Measurements from ENCODE around the gene LEF1.

The LEF1 gene

GRCh38 chr4:108005807-108006206, 162.9 kb downstream of the LEF1 start:
- Histone ChIP-seq H3K27ac (ENCODE audit: low read depth, low read length) (no peak overlapping the region), H3K27me3 (ENCODE audit: control insufficient read depth, insufficient read depth, low read length) (no peaks in the 10 kb centered on the region), H3K4me3 (ENCODE audit: low read length) (no peak overlapping the region), H3K36me3 (ENCODE audit: control insufficient read depth, insufficient read depth, low read length) (no peaks in the 10 kb centered on the region), H3K9ac (ENCODE audit: low read length) (no peak overlapping the region), H3K4me1 (ENCODE audit: control insufficient read depth, insufficient read depth, low read length) (no peaks in the 10 kb centered on the region)

- Histone ChIP-seq H3K4me3 (ENCODE audit: low read length) (no peak overlapping the region), H3K4me1 (ENCODE audit: control insufficient read depth, insufficient read depth, low read length) (no peaks in the 10 kb centered on the region), H3K27ac (ENCODE audit: low read depth, low read length) (no peak overlapping the region), H3K36me3 (ENCODE audit: control insufficient read depth, insufficient read depth, low read length) (no peaks in the 10 kb centered on the region), H3K9ac (ENCODE audit: low read length) (no peak overlapping the region), H3K27me3 (ENCODE audit: control insufficient read depth, insufficient read depth, low read length) (no peaks in the 10 kb centered on the region)
Observed at GRCh38 chr4:108004646-108005045, 164.1 kb downstream of the LEF1 start.

- Histone ChIP-seq H3K4me3 (ENCODE audit: low read length) (no peak overlapping the region), H3K27me3 (ENCODE audit: control insufficient read depth, insufficient read depth, low read length) (no peaks in the 10 kb centered on the region), H3K4me1 (ENCODE audit: control insufficient read depth, insufficient read depth, low read length) (no peaks in the 10 kb centered on the region), H3K9ac (ENCODE audit: low read length) (no peak overlapping the region), H3K27ac (ENCODE audit: low read depth, low read length) (no peak overlapping the region), H3K36me3 (ENCODE audit: control insufficient read depth, insufficient read depth, low read length) (no peaks in the 10 kb centered on the region)
Observed at GRCh38 chr4:108003982-108004515, 164.7 kb downstream of the LEF1 start.

GRCh38 chr4:108001540-108002135, 167.1 kb downstream of the LEF1 start:
- Histone ChIP-seq H3K4me3 (ENCODE audit: low read length) (no peak overlapping the region), H3K9ac (ENCODE audit: low read length) (no peak overlapping the region), H3K27ac (ENCODE audit: low read depth, low read length) (no peak overlapping the region), H3K4me1 (ENCODE audit: control insufficient read depth, insufficient read depth, low read length) (peaks cover 16% of the 10 kb centered on the region), H3K27me3 (ENCODE audit: control insufficient read depth, insufficient read depth, low read length) (no peaks in the 10 kb centered on the region), H3K36me3 (ENCODE audit: control insufficient read depth, insufficient read depth, low read length) (no peaks in the 10 kb centered on the region)

- Histone ChIP-seq H3K27ac (ENCODE audit: low read depth, low read length) (no peak overlapping the region), H3K4me3 (ENCODE audit: low read length) (no peak overlapping the region), H3K27me3 (ENCODE audit: control insufficient read depth, insufficient read depth, low read length) (no peaks in the 10 kb centered on the region), H3K9ac (ENCODE audit: low read length) (no peak overlapping the region), H3K36me3 (ENCODE audit: control insufficient read depth, insufficient read depth, low read length) (no peaks in the 10 kb centered on the region), H3K4me1 (ENCODE audit: control insufficient read depth, insufficient read depth, low read length) (peaks cover 16% of the 10 kb centered on the region)
Observed at GRCh38 chr4:107999932-108000539, 168.7 kb downstream of the LEF1 start.

- no peaks in the 10 kb centered on the region for H3K27me3 ChIP-seq (ENCODE audit: control insufficient read depth, insufficient read depth, low read length)
- H3K9ac ChIP-seq (ENCODE audit: low read length) = no peak overlapping the region
- no peak overlapping the region for H3K4me3 ChIP-seq (ENCODE audit: low read length)
- no peaks in the 10 kb centered on the region for H3K36me3 ChIP-seq (ENCODE audit: control insufficient read depth, insufficient read depth, low read length)
- H3K4me1 ChIP-seq (ENCODE audit: control insufficient read depth, insufficient read depth, low read length) = peaks cover 16% of the 10 kb centered on the region
- peak overlapping the region; percentile 83 for H3K27ac ChIP-seq (ENCODE audit: low read depth, low read length)
Observed at GRCh38 chr4:107997794-107998193, 170.9 kb downstream of the LEF1 start.
